Measurements from ENCODE around the gene MTNR1B. TPM values are rescaled to one million over a fixed set of nuclear protein-coding genes. Genes with fewer than 3 reads are reported as not detected.

MTNR1B gene
- total and polyA plus RNA-seq, 3 donors from 2014 or later, result 0.68 to 0.78 (median 0.71) TPM

GRCh38 chr11:92972248-92972647 is 2.8 kb downstream of the MTNR1B start:
- WGBS, 2 donors, result 81 to 87% methylated on average over 2 of the region's 2 CpGs
- TF ChIP-seq POLR2A (IDR thresholded peaks at IDR 0.05) (no peak), CTCF (IDR thresholded peaks at IDR 0.05) (no peak)
- H3K27ac ChIP-seq, result no peak overlapping the region
- H3K4me1 ChIP-seq, result no peaks in the 10 kb centered on the region
- intact Hi-C loops (cut with DNase I; ENCODE audit: low total_unique reads), result no loop called here
- no peaks in the 10 kb centered on the region for H3K36me3 ChIP-seq (ENCODE audit: low read depth, missing control alignments)
- no peaks in the 10 kb centered on the region for H3K9me3 ChIP-seq
- H3K27me3 ChIP-seq, result no peaks in the 10 kb centered on the region
- no peak for DNase-seq
- no peak overlapping the region for H3K4me3 ChIP-seq

- TF ChIP-seq POLR2A (IDR thresholded peaks at IDR 0.05), result no peak
- TF ChIP-seq CTCF (IDR thresholded peaks at IDR 0.05), result no peak
- no peak for DNase-seq
- Histone ChIP-seq H3K27ac (no peak overlapping the region), H3K36me3 (ENCODE audit: low read depth, missing control alignments) (no peaks in the 10 kb centered on the region), H3K9me3 (no peaks in the 10 kb centered on the region), H3K27me3 (no peaks in the 10 kb centered on the region), H3K4me3 (no peak overlapping the region), H3K4me1 (no peaks in the 10 kb centered on the region)
- intact Hi-C loops (cut with DNase I; ENCODE audit: low total_unique reads), result no loop called here
- WGBS, 2 donors, result 49 to 61% methylated on average over 3 of the region's 3 CpGs
These were observed 5.8 kb downstream of the MTNR1B start for GRCh38 chr11:92975285-92975684.

GRCh38 chr11:92976681-92977080 is 7.2 kb downstream of the MTNR1B start:
- TF ChIP-seq POLR2A (IDR thresholded peaks at IDR 0.05) (no peak), CTCF (IDR thresholded peaks at IDR 0.05) (no peak)
- no peaks in the 10 kb centered on the region for H3K9me3 ChIP-seq
- DNase-seq, result no peak
- no peaks in the 10 kb centered on the region for H3K36me3 ChIP-seq (ENCODE audit: low read depth, missing control alignments)
- H3K27me3 ChIP-seq, result no peaks in the 10 kb centered on the region
- intact Hi-C loops (cut with DNase I; ENCODE audit: low total_unique reads), result no loop called here
- H3K27ac ChIP-seq, result no peak overlapping the region
- H3K4me3 ChIP-seq, result no peak overlapping the region
- H3K4me1 ChIP-seq, result no peaks in the 10 kb centered on the region

GRCh38 chr11:92977401-92977800 is 8.0 kb downstream of the MTNR1B start:
- H3K9me3 ChIP-seq, result no peaks in the 10 kb centered on the region
- H3K27ac ChIP-seq, result no peak overlapping the region
- no peak overlapping the region for H3K4me3 ChIP-seq
- H3K4me1 ChIP-seq, result no peaks in the 10 kb centered on the region
- intact Hi-C loops (cut with DNase I; ENCODE audit: low total_unique reads), result no loop called here
- DNase-seq, result no peak
- TF ChIP-seq CTCF (IDR thresholded peaks at IDR 0.05) (no peak), POLR2A (IDR thresholded peaks at IDR 0.05) (no peak)
- H3K36me3 ChIP-seq (ENCODE audit: low read depth, missing control alignments), result no peaks in the 10 kb centered on the region
- no peaks in the 10 kb centered on the region for H3K27me3 ChIP-seq
- WGBS, 2 donors, result 85 to 90% methylated on average over 2 of the region's 2 CpGs

GRCh38 chr11:92978271-92979111 is 9.0 kb downstream of the MTNR1B start:
- no peaks in the 10 kb centered on the region for H3K9me3 ChIP-seq
- WGBS, 2 donors, result 77 to 88% methylated on average over 7 of the region's 7 CpGs
- TF ChIP-seq CTCF (IDR thresholded peaks at IDR 0.05) (no peak), POLR2A (IDR thresholded peaks at IDR 0.05) (no peak)
- DNase-seq, result no peak
- H3K4me3 ChIP-seq, result no peak overlapping the region
- H3K36me3 ChIP-seq (ENCODE audit: low read depth, missing control alignments), result no peaks in the 10 kb centered on the region
- intact Hi-C loops (cut with DNase I; ENCODE audit: low total_unique reads), result no loop called here
- no peak overlapping the region for H3K27ac ChIP-seq
- no peaks in the 10 kb centered on the region for H3K27me3 ChIP-seq
- no peaks in the 10 kb centered on the region for H3K4me1 ChIP-seq
